K562 (cell line): ENCODE results near the gene NTSR1. TPM values are rescaled to one million over a fixed set of nuclear protein-coding genes. Genes with fewer than 3 reads are reported as not detected.

ENCODE experiments used
- ATAC-seq: fragments of 200-7000 bp; cut with Tn5 transposase; 3 replicates; pipeline ENCODE4 v1.9.1; 2020; ENCODE audit warnings: moderate library complexity
- BruUV-seq: library from RNA; stranded (reverse); fragments of 400-500 nt; replicated peaks from 2 replicates; lab custom pipeline; 2021; lab: Mats Ljungman, UMichigan
- CTCF ChIA-PET: fragments of 300-600 bp; formaldehyde crosslinking; extraction: SDS; loops from one replicate; lab custom pipeline; 2021; ENCODE audit warnings: low intra/inter-chr PET ratio; lab: Yijun Ruan, JAX
- POLR2A ChIA-PET: fragments of 300-600, 350-650 bp; sonication (Branson Sonifier 250); formaldehyde crosslinking; extraction: SDS; loops from one replicate; lab custom pipeline; 2021; ENCODE audit warnings: antibody characterized with exemption, inconsistent platforms; lab: Yijun Ruan, JAX
- DNase-seq, 4 experiments: peaks; one replicate each; pipeline versions ENCODE4 v3.0.0 to v3.0.0-alpha.2; 2011 to 2018; ENCODE audit warnings: low spot score in 3 of 4, mixed read lengths in 3 of 4; ENCODE audit errors: extremely low read depth in 1 of 4
- FAIRE-seq: peaks from 2 replicates; lab custom pipeline; 2011; peaks lifted over from hg19 to GRCh38; lab: Jason Lieb, UNC
- H2AFZ ChIP-seq: 2 replicates; pipeline ENCODE4 v1.6.0; 2011; ENCODE audit warnings: low read depth, low read length, control low read depth, inconsistent platforms
- H3K27ac ChIP-seq: fragments of 200-600 bp; 3 replicates; pipeline ENCODE4 v1.8.0; 2011; ENCODE audit warnings: low read depth, mild to moderate bottlenecking, control low read depth, inconsistent platforms, low read length, moderate library complexity, mixed read lengths; ENCODE audit errors: extremely low read depth
- H3K27me3 ChIP-seq, 2 experiments: fragments of 300-600 bp in 1 of 2; 2 replicates in 1 of 2; 3 replicates in 1 of 2; pipeline versions ENCODE4 v1.6.0 to v1.8.0; 2011; ENCODE audit warnings: inconsistent platforms in 2 of 2, low read length in 2 of 2, mild to moderate bottlenecking in 1 of 2, mixed read lengths in 1 of 2, moderate library complexity in 1 of 2; ENCODE audit not compliant: control insufficient read depth in 2 of 2, insufficient read depth in 2 of 2
- H3K36me3 ChIP-seq: fragments of 300-600 bp; 3 replicates; pipeline ENCODE4 v1.8.0; 2011; ENCODE audit warnings: mild to moderate bottlenecking, low read length, inconsistent platforms; ENCODE audit not compliant: control insufficient read depth, insufficient read depth
- H3K4me1 ChIP-seq, 2 experiments: fragments of 200-600 bp in 1 of 2; replicated peaks in 1 of 2; 2 replicates in 1 of 2; 3 replicates in 1 of 2; pipeline versions ENCODE4 v1.5.1 to v1.8.0; 2011; ENCODE audit warnings: inconsistent platforms in 2 of 2, low read length in 2 of 2, mild to moderate bottlenecking in 1 of 2, mixed read lengths in 1 of 2, moderate library complexity in 1 of 2; ENCODE audit not compliant: control insufficient read depth in 2 of 2, insufficient read depth in 2 of 2
- H3K4me2 ChIP-seq: 2 replicates; pipeline ENCODE4 v1.6.1; 2011; ENCODE audit warnings: low read length, control low read depth, inconsistent platforms, mixed read lengths; ENCODE audit not compliant: insufficient read depth
- H3K4me3 ChIP-seq: fragments of 200-600 bp; sonication (generic), shearing (Covaris generic); 2 replicates; pipeline ENCODE4 v1.5.1; 2016; ENCODE audit warnings: control low read depth, inconsistent platforms
- H3K79me2 ChIP-seq: fragments of 200-600 bp; 3 replicates; pipeline ENCODE4 v1.8.0; 2011; ENCODE audit warnings: low read length, inconsistent platforms; ENCODE audit not compliant: control insufficient read depth, insufficient read depth
- H3K9ac ChIP-seq, 2 experiments: 2 replicates each; pipeline versions ENCODE4 v1.6.0 to v1.6.1; 2011; ENCODE audit warnings: low read depth in 2 of 2, low read length in 2 of 2, control low read depth in 1 of 2, inconsistent platforms in 1 of 2, mild to moderate bottlenecking in 1 of 2, mixed read lengths in 1 of 2; ENCODE audit not compliant: insufficient read depth in 1 of 2
- H3K9me1 ChIP-seq: one replicate; pipeline ENCODE4 v1.6.0; 2011; ENCODE audit warnings: inconsistent platforms, mild to moderate bottlenecking, low read length, moderate library complexity; ENCODE audit not compliant: control insufficient read depth, insufficient read depth
- H3K9me3 ChIP-seq: replicated peaks from 2 replicates; pipeline ENCODE4 v1.5.1; 2011; ENCODE audit warnings: low read depth, low read length, inconsistent platforms; ENCODE audit not compliant: control insufficient read depth, insufficient read depth
- H4K20me1 ChIP-seq: replicated peaks from 2 replicates; pipeline ENCODE4 v1.6.1; 2011; ENCODE audit warnings: low read length, inconsistent platforms, mixed read lengths; ENCODE audit not compliant: control insufficient read depth, insufficient read depth
- CAMTA2 ChIP-seq: fragments of 250-450 bp; sonication (Bioruptor Pico); conservative IDR thresholded peaks from 2 replicates; pipeline ENCODE4 v1.5.1; 2022
- CCNT2 ChIP-seq: IDR thresholded peaks from 2 replicates; pipeline ENCODE4 v1.6.1; 2011; ENCODE audit warnings: borderline replicate concordance, low read depth, mild to moderate bottlenecking, moderate library complexity, mixed read lengths, low read length; ENCODE audit not compliant: insufficient read length; ENCODE audit errors: extremely low read depth
- GATAD2A ChIP-seq: fragments of 450-650 bp; IDR thresholded peaks from 2 replicates; pipeline ENCODE4 v1.6.1; 2017
- TBL1XR1 ChIP-seq, 2 experiments: IDR thresholded peaks; 2 replicates each; pipeline ENCODE4 v1.6.1; 2012; ENCODE audit warnings: improper control_type of control experiment in 2 of 2, low read length in 2 of 2, mild to moderate bottlenecking in 1 of 2
- TBP ChIP-seq: optimal IDR thresholded peaks from 2 replicates; pipeline ENCODE3; 2011; ENCODE audit warnings: low read depth, low read length, improper control_type of control experiment
- WGBS: fragments of 100-300 bp; shearing (Covaris generic); methylation state at CpG from one replicate; pipeline ENCODE4 v1.1.6; 2016; ENCODE audit warnings: low coverage, mixed read lengths; ENCODE audit not compliant: insufficient coverage; ENCODE audit errors: missing lambda C conversion rate; 5-methylcytosine and 5-hydroxymethylcytosine counted together
- in situ Hi-C: fragments of 300-500 bp; cut with MboI; formaldehyde crosslinking; loops from 4 replicates; pipeline ENCODE4 v1.15.0; 2018; ENCODE audit warnings: inconsistent platforms, mixed read lengths
- intact Hi-C: fragments of 100-400 bp; cut with micrococcal nuclease; formaldehyde crosslinking; loops from 2 replicates; pipeline ENCODE4 v1.14.2; 2022
- polyA plus RNA-seq, 8 experiments: library from polyadenylated mRNA; depleted of rRNA in 4 of 8; stranded (reverse) in 5 of 8; unstranded in 3 of 8; fragments of >200 nt; fragmentation: Nextera tagmentation in 2 of 8; fragmentation: Illumina TruSeq in 1 of 8; extraction: Ambion mirVana in 2 of 8; extraction: Trizol in 1 of 8; gene quantifications; 2 replicates each; pipeline versions ENCODE4 v1.2.1 to v1.2.3, GENCODE V29; 2011 to 2014; ENCODE audit warnings: inconsistent platforms in 1 of 8, missing spikeins in 1 of 8
- total RNA-seq, 7 experiments: library from RNA; depleted of rRNA in 6 of 7; stranded (reverse); fragments of >200 nt in 6 of 7; fragmentation: Illumina TruSeq in 2 of 7; extraction: Trizol in 2 of 7; gene quantifications; 2 replicates each; pipeline versions ENCODE4 v1.2.1 to v1.2.3, GENCODE V29; 2011 to 2021; ENCODE audit warnings: low replicate concordance in 1 of 7
- TF ChIP-seq, protein P1 (sequence below): fragments of 250-450 bp; sonication (Bioruptor Pico); IDR thresholded peaks from 2 replicates; pipeline ENCODE4 v1.5.0; 2020; ENCODE audit warnings: mild to moderate bottlenecking

NTSR1 gene
- total and polyA plus RNA-seq, 9 of the 15 experiments (the other 6 are each of a cell fraction or from before 2014, with no cell fraction given), result 0.04 to 0.40 (median 0.13) TPM; not detected in 3

DNA sequence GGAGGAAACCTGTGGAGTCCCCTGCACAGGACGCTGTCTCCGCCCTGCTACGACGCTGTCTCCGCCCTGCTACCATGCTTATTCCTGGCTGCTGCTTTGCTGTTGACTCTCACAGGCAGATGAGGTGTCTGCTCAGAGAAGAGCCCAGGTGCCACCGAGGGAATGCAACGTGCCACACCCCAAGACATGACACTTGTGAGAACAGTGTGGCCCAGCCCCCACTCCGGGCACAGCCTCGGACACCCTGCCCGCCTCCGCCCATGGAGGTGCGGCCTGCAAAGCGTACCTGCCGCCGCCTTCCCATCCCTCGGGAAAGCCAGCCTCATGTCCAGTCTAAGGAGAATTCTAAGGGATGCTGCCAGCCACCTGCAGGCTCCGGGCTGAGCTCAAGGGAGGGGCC is 72.1 kb downstream of the NTSR1 start:
- no peaks in the 10 kb centered on the region for H3K9me3 ChIP-seq
- no peak overlapping the region for H3K4me3 ChIP-seq
- in situ Hi-C loops, result no loop called here
- H3K4me1 ChIP-seq, result peaks cover 10 to 45% of the 10 kb centered on the region in 2 experiments
- no peaks in the 10 kb centered on the region for H3K9me1 ChIP-seq
- no peak overlapping the region for H3K9ac ChIP-seq
- H3K27me3 ChIP-seq, result no peaks in the 10 kb centered on the region
- H3K4me2 ChIP-seq, result no peak overlapping the region
- ChIA-PET CTCF (no interaction called here), POLR2A (no interaction called here)
- intact Hi-C loops, result no loop called here
- WGBS, result 58% methylated on average over 15 of the region's 17 CpGs
- TF ChIP-seq, protein P1, sequence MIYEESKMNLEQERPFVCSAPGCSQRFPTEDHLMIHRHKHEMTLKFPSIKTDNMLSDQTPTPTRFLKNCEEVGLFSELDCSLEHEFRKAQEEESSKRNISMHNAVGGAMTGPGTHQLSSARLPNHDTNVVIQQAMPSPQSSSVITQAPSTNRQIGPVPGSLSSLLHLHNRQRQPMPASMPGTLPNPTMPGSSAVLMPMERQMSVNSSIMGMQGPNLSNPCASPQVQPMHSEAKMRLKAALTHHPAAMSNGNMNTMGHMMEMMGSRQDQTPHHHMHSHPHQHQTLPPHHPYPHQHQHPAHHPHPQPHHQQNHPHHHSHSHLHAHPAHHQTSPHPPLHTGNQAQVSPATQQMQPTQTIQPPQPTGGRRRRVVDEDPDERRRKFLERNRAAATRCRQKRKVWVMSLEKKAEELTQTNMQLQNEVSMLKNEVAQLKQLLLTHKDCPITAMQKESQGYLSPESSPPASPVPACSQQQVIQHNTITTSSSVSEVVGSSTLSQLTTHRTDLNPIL (CRISPR knock-in tag), result no peak
- no peak for TF ChIP-seq TBL1XR1 (IDR thresholded peaks at IDR 0.05; ENCODE audit: low read length in 2 of 2)
- TF ChIP-seq CCNT2, result no peak
- TF ChIP-seq CAMTA2 (CRISPR knock-in tag), result no peak
- TF ChIP-seq GATAD2A, result no peak
- no peak for TF ChIP-seq TBP
- H2AFZ ChIP-seq, result no peak overlapping the region
- FAIRE-seq (no peak), DNase-seq (no peak), ATAC-seq (no peak)
- no peak overlapping the region for H3K27ac ChIP-seq
- no peaks in the 10 kb centered on the region for H3K36me3 ChIP-seq
- no TSS peak for BruUV-seq
- H3K79me2 ChIP-seq, result peaks cover 5% of the 10 kb centered on the region; the same call in 2 of the 3 replicates
- no peaks in the 10 kb centered on the region for H4K20me1 ChIP-seq
